Lung microvascular endothelial cell (primary cell): Measurements from ENCODE around the gene SDCBP2. TPM values are rescaled to one million over a fixed set of nuclear protein-coding genes. Genes with fewer than 3 reads are reported as not detected.

Source experiments
- DNase-seq, 2 donors: peaks; one replicate each; pipeline versions ENCODE4 v3.0.0 to v3.0.0-alpha.2; 2010; ENCODE audit warnings: low read depth in 2 of 2
- total RNA-seq: library from RNA; depleted of rRNA; stranded (reverse); fragments of >200 nt; gene quantifications from 2 replicates; pipeline ENCODE4 v1.2.1, GENCODE V29; 2014

Gene SDCBP2
- total RNA-seq, 1 donor from 2014 or later = 2.0 TPM

GRCh38 chr20:1360094-1360846 lies 31.3 kb upstream of the SDCBP2 start:
- DNase-seq = no peak

- DNase-seq = no peak
These were observed 29.2 kb upstream of the SDCBP2 start for GRCh38 chr20:1357921-1358671.

GRCh38 chr20:1353956-1354355 lies 25.0 kb upstream of the SDCBP2 start:
- DNase-seq = no peak

- no peak for DNase-seq
These were observed 17.5 kb upstream of the SDCBP2 start for GRCh38 chr20:1346315-1346969.

GRCh38 chr20:1345756-1346093 lies 16.8 kb upstream of the SDCBP2 start:
- no peak for DNase-seq

- DNase-seq = no peak
These were observed 16.3 kb upstream of the SDCBP2 start for GRCh38 chr20:1345030-1345755.

GRCh38 chr20:1343446-1344124 lies 14.6 kb upstream of the SDCBP2 start:
- peak in 1 of 2 donors; percentile 44 for DNase-seq

- DNase-seq = peak in 1 of 2 donors; percentile 70
These were observed 12.8 kb upstream of the SDCBP2 start for GRCh38 chr20:1341561-1342265.

- no peak for DNase-seq
These were observed 9.9 kb upstream of the SDCBP2 start for GRCh38 chr20:1338801-1339200.

- DNase-seq = no peak
These were observed 9.2 kb upstream of the SDCBP2 start for GRCh38 chr20:1338096-1338495.

- DNase-seq = peak in 1 of 2 donors; percentile 88
These were observed 8.5 kb upstream of the SDCBP2 start for GRCh38 chr20:1337441-1337840.

GRCh38 chr20:1336699-1337367 lies 7.9 kb upstream of the SDCBP2 start:
- peak; percentile 91 to 97 for DNase-seq

GRCh38 chr20:1335961-1336698 lies 7.2 kb upstream of the SDCBP2 start:
- peak; percentile 61 to 92 for DNase-seq

- no peak for DNase-seq
These were observed 5.8 kb upstream of the SDCBP2 start for GRCh38 chr20:1334761-1335160.

- DNase-seq = no peak
These were observed 5.4 kb upstream of the SDCBP2 start for GRCh38 chr20:1334370-1334731.

- DNase-seq = no peak
These were observed 4.8 kb upstream of the SDCBP2 start for GRCh38 chr20:1333462-1334369.

- DNase-seq = peak; percentile 57 to 67
These were observed 3.9 kb upstream of the SDCBP2 start for GRCh38 chr20:1332749-1333300.
